ENCODE data around the gene CASK.

The CASK gene

DNA sequence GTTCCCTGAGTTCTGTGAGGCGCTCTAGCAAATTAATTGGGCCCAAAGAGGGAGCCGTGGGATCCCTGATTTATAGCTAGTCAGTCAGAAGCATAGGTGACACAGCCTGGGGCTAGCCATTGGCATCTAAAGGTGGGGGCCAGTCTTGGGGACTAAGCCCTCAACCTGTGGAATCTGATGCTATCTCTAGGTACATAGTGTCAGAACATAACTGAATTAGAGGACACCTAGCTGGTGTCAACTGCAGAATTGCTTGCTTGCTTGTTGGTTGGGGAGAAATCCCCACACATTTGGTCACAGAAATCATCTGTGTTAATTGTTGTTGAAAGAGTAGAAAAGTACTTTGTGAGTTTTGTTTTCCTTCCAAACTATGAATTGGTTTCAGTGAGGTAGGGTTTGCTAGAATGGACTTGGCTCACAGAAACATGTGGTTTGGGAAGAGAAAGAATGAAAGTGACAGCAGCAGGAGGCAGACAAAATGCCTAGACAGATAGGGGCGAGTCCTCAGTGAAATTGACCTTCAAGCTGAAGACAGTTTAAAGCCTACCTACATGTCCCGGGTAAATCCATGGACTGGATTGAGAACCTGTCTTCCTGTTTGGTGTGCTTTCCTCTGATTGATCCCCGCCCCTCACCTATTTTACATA, 212.2 kb downstream of the CASK start:
- TF ChIP-seq CTCF (IDR thresholded peaks at IDR 0.05) = no peak
- Histone ChIP-seq H3K36me3 (no peaks in the 10 kb centered on the region), H3K4me3 (ENCODE audit: low read depth in 1 of 2, low read length in 1 of 2) (no peak overlapping the region), H3K4me1 (ENCODE audit: control insufficient read depth in 1 of 2, insufficient read depth in 1 of 2, low read depth in 1 of 2, low read length in 1 of 2) (peaks cover 15 to 16% of the 10 kb centered on the region in 2 experiments), H3K27ac (no peak overlapping the region), H3K9me3 (no peaks in the 10 kb centered on the region), H3K27me3 (no peaks in the 10 kb centered on the region)

GRCh38 chrX:41708486-41708885, 214.9 kb downstream of the CASK start:
- no peak for TF ChIP-seq CTCF (IDR thresholded peaks at IDR 0.05)
- H3K27ac ChIP-seq = no peak overlapping the region
- H3K27me3 ChIP-seq = no peaks in the 10 kb centered on the region
- no peaks in the 10 kb centered on the region for H3K9me3 ChIP-seq
- peaks cover 40 to 41% of the 10 kb centered on the region in 2 experiments for H3K4me1 ChIP-seq (ENCODE audit: control insufficient read depth in 1 of 2, insufficient read depth in 1 of 2, low read depth in 1 of 2, low read length in 1 of 2)
- H3K4me3 ChIP-seq (ENCODE audit: low read depth in 1 of 2, low read length in 1 of 2) = no peak overlapping the region
- H3K36me3 ChIP-seq = no peaks in the 10 kb centered on the region

- H3K4me3 ChIP-seq (ENCODE audit: low read depth in 1 of 2, low read length in 1 of 2) = no peak overlapping the region
- no peaks in the 10 kb centered on the region for H3K27me3 ChIP-seq
- no peaks in the 10 kb centered on the region for H3K9me3 ChIP-seq
- no peak for TF ChIP-seq CTCF (IDR thresholded peaks at IDR 0.05)
- H3K36me3 ChIP-seq = no peaks in the 10 kb centered on the region
- peak overlapping the region; percentile 82 for H3K27ac ChIP-seq
- peaks cover 41 to 42% of the 10 kb centered on the region in 2 experiments for H3K4me1 ChIP-seq (ENCODE audit: control insufficient read depth in 1 of 2, insufficient read depth in 1 of 2, low read depth in 1 of 2, low read length in 1 of 2)
Measured at GRCh38 chrX:41707218-41707617, 216.1 kb downstream of the CASK start.

DNA sequence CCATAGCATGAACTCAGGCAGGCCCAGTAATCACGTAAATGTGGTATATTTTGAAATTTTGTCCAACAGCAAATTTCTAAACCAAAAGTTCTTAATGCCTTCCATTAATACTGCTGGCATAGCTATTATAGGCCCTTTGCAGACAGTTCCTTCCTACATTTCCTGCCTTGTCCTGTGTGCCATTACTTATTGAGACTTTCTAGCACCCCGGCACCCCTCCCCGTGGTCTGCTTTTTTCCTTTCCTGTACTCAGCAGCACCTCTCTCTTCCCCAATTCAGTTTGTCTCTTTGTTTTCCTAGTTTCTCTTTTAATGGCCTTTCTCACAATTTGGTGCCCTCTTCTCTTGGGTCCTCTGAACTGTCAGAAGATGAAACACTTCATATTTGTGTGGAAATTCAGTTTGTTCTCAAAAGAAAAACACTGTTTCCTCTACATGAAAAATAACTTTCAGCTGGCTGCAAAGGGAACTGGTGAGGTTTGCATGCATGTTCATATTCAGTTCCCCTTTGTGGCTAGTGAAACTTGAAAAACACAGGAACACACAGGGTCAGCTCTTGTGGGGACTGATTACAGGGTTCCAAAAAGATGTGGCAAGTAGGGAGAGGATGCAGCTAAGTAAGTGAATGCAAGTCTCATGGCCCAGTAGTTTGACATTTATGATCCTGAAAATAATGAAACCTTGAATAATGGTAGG, 217.5 kb downstream of the CASK start:
- no peaks in the 10 kb centered on the region for H3K27me3 ChIP-seq
- H3K27ac ChIP-seq = peak overlapping the region; percentile 82
- no peaks in the 10 kb centered on the region for H3K36me3 ChIP-seq
- no peak for TF ChIP-seq CTCF (IDR thresholded peaks at IDR 0.05)
- H3K9me3 ChIP-seq = no peaks in the 10 kb centered on the region
- H3K4me1 ChIP-seq (ENCODE audit: control insufficient read depth in 1 of 2, insufficient read depth in 1 of 2, low read depth in 1 of 2, low read length in 1 of 2) = peaks cover 41 to 42% of the 10 kb centered on the region in 2 experiments
- peak overlapping the region; percentile 14 to 27 for H3K4me3 ChIP-seq (ENCODE audit: low read depth in 1 of 2, low read length in 1 of 2)

DNA sequence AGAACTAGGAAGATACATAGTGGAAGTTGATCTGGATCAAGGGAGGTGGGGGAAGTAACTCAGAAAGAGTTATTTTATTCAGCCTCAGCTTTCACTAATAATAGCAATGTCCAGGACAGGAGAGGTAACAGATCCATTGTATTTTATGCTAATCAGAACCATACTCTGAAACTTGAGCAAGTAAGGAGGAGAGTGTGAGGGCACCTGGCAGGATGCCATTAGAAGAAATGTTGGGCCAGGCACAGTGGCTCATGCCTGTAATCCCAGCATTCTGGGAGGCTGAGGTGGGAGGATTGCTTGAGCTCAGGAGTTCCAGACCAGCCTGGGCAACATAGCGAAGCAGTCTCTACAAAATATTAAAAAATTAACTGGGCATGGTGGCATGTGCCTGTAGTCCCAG, 218.3 kb downstream of the CASK start:
- H3K4me1 ChIP-seq (ENCODE audit: control insufficient read depth in 1 of 2, insufficient read depth in 1 of 2, low read depth in 1 of 2, low read length in 1 of 2) = peaks cover 41 to 42% of the 10 kb centered on the region in 2 experiments
- no peaks in the 10 kb centered on the region for H3K27me3 ChIP-seq
- TF ChIP-seq CTCF (IDR thresholded peaks at IDR 0.05) = no peak
- H3K9me3 ChIP-seq = no peaks in the 10 kb centered on the region
- no peaks in the 10 kb centered on the region for H3K36me3 ChIP-seq
- peak overlapping the region; percentile 14 to 27 for H3K4me3 ChIP-seq (ENCODE audit: low read depth in 1 of 2, low read length in 1 of 2)
- peak overlapping the region; percentile 82 for H3K27ac ChIP-seq

Measured in neutrophil (primary cell).